H1 (cell line): ENCODE results near the gene ARHGEF4. TPM values are rescaled to one million over a fixed set of nuclear protein-coding genes. Genes with fewer than 3 reads are reported as not detected.

Experiments used
- CTCF ChIA-PET: fragments of 300-600 bp; sonication (Branson Sonifier 250); formaldehyde crosslinking; loops from one replicate; lab custom pipeline; 2021; ENCODE audit not compliant: partially characterized antibody; lab: Charles Lee
- POLR2A ChIA-PET: fragments of 300-600 bp; sonication (Branson Sonifier 250); formaldehyde crosslinking; loops from one replicate; lab custom pipeline; 2021; ENCODE audit warnings: inconsistent platforms; ENCODE audit not compliant: partially characterized antibody; lab: Charles Lee
- DNase-seq, 2 experiments: peaks; one replicate each; pipeline versions ENCODE4 v3.0.0 to v3.0.0-alpha.2; 2010 to 2022; ENCODE audit warnings: low spot score in 2 of 2, low read depth in 1 of 2, mixed read lengths in 1 of 2
- FAIRE-seq: peaks from 2 replicates; lab custom pipeline; 2011; peaks lifted over from hg19 to GRCh38; lab: Jason Lieb, UNC
- H2AFZ ChIP-seq: 2 replicates; pipeline ENCODE4 v1.8.1; 2012; ENCODE audit warnings: low read length, inconsistent platforms
- H2AK5ac ChIP-seq: 2 replicates; pipeline ENCODE4 v1.6.1; 2013; ENCODE audit warnings: low read depth, low read length
- H2BK120ac ChIP-seq: replicated peaks from 2 replicates; pipeline ENCODE3; 2013; ENCODE audit warnings: low read depth, low read length, inconsistent platforms
- H2BK12ac ChIP-seq: 2 replicates; pipeline ENCODE4 v1.6.1; 2013; ENCODE audit warnings: low read depth, low read length
- H2BK15ac ChIP-seq: 2 replicates; pipeline ENCODE4 v1.6.1; 2013; ENCODE audit warnings: low read length
- H2BK20ac ChIP-seq: 2 replicates; pipeline ENCODE4 v1.6.1; 2013; ENCODE audit warnings: low read length
- H2BK5ac ChIP-seq: 2 replicates; pipeline ENCODE4 v1.6.1; 2013; ENCODE audit warnings: low read depth, low read length
- H3K14ac ChIP-seq: 2 replicates; pipeline ENCODE4 v1.6.1; 2013; ENCODE audit warnings: inconsistent platforms; ENCODE audit not compliant: insufficient read length
- H3K18ac ChIP-seq: 2 replicates; pipeline ENCODE4 v1.6.1; 2013; ENCODE audit warnings: low read length; ENCODE audit errors: extremely low read depth
- H3K23ac ChIP-seq: 2 replicates; pipeline ENCODE4 v1.6.1; 2013; ENCODE audit warnings: inconsistent platforms; ENCODE audit not compliant: insufficient read length
- H3K23me2 ChIP-seq: 2 replicates; pipeline ENCODE4 v1.6.1; 2013; ENCODE audit warnings: low read depth, low read length
- H3K27ac ChIP-seq: 2 replicates; pipeline ENCODE4 v1.6.1; 2011; ENCODE audit warnings: low read depth, low read length, inconsistent platforms
- H3K27me3 ChIP-seq, 4 experiments: replicated peaks in 1 of 4; 1 replicate in 1 of 4; 2 replicates in 3 of 4; pipeline versions ENCODE4 v1.6.1 to v1.8.1; 2011 to 2013; ENCODE audit warnings: low read length in 3 of 4, mild to moderate bottlenecking in 3 of 4, inconsistent platforms in 2 of 4, mixed read lengths in 2 of 4, moderate library complexity in 1 of 4; ENCODE audit not compliant: control insufficient read depth in 3 of 4, insufficient read depth in 3 of 4; ENCODE audit errors: extremely low read depth in 1 of 4
- H3K36me3 ChIP-seq, 4 experiments: 2 replicates each; pipeline versions ENCODE4 v1.6.1 to v1.8.1; 2011 to 2013; ENCODE audit warnings: mild to moderate bottlenecking in 4 of 4, low read length in 3 of 4, moderate library complexity in 2 of 4, control low read depth in 1 of 4, inconsistent platforms in 1 of 4; ENCODE audit not compliant: insufficient read depth in 4 of 4, control insufficient read depth in 2 of 4
- H3K4ac ChIP-seq: replicated peaks from 2 replicates; pipeline ENCODE3; 2013; ENCODE audit warnings: low read length, low read depth, mixed read lengths, inconsistent platforms; ENCODE audit not compliant: insufficient read length
- H3K4me1 ChIP-seq, 4 experiments: replicated peaks in 1 of 4; 1 replicate in 1 of 4; 2 replicates in 3 of 4; pipeline versions ENCODE4 v1.6.1 to v1.8.1; 2011 to 2013; ENCODE audit warnings: low read length in 3 of 4, inconsistent platforms in 2 of 4, mixed read lengths in 1 of 4; ENCODE audit not compliant: insufficient read depth in 4 of 4, control insufficient read depth in 3 of 4
- H3K4me2 ChIP-seq, 2 experiments: 2 replicates each; pipeline versions ENCODE4 v1.6.1 to v1.8.1; 2011 to 2013; ENCODE audit warnings: low read depth in 2 of 2, low read length in 2 of 2, control low read depth in 1 of 2, inconsistent platforms in 1 of 2, mild to moderate bottlenecking in 1 of 2; ENCODE audit not compliant: insufficient read depth in 1 of 2
- H3K4me3 ChIP-seq, 4 experiments: fragments of 200-600, 300-600 bp in 1 of 4; sonication (generic), shearing (Covaris generic), sonication (Bioruptor Twin) in 1 of 4; 2 replicates each; pipeline versions ENCODE4 v1.5.1 to v1.8.1; 2011 to 2016; ENCODE audit warnings: low read length in 4 of 4, low read depth in 3 of 4, control low read depth in 2 of 4, inconsistent platforms in 2 of 4, mild to moderate bottlenecking in 2 of 4, mixed read lengths in 1 of 4, moderate library complexity in 1 of 4; ENCODE audit not compliant: insufficient read depth in 2 of 4; ENCODE audit errors: extremely low read depth in 1 of 4
- H3K56ac ChIP-seq: replicated peaks from 2 replicates; pipeline ENCODE3; 2013; ENCODE audit warnings: low read depth, mild to moderate bottlenecking, mixed read lengths, low read length, inconsistent platforms; ENCODE audit not compliant: insufficient read length
- H3K79me1 ChIP-seq: 2 replicates; pipeline ENCODE4 v1.6.1; 2013; ENCODE audit warnings: low read depth, low read length, control low read depth
- H3K79me2 ChIP-seq, 2 experiments: 2 replicates each; pipeline versions ENCODE4 v1.6.1 to v1.8.1; 2012 to 2013; ENCODE audit warnings: low read length in 2 of 2, mild to moderate bottlenecking in 2 of 2, inconsistent platforms in 1 of 2; ENCODE audit not compliant: insufficient read depth in 2 of 2, control insufficient read depth in 1 of 2
- H3K9ac ChIP-seq, 4 experiments: replicated peaks in 1 of 4; 1 replicate in 1 of 4; 2 replicates in 3 of 4; pipeline versions ENCODE4 v1.6.1 to v1.8.1; 2011 to 2013; ENCODE audit warnings: low read depth in 3 of 4, low read length in 3 of 4, control low read depth in 2 of 4, mild to moderate bottlenecking in 2 of 4, moderate library complexity in 2 of 4, inconsistent platforms in 1 of 4; ENCODE audit errors: extremely low read depth in 1 of 4
- H3K9me3 ChIP-seq, 2 experiments: 2 replicates each; pipeline versions ENCODE4 v1.6.1 to v1.8.1; 2012 to 2013; ENCODE audit warnings: mild to moderate bottlenecking in 2 of 2, moderate library complexity in 2 of 2, control low read depth in 1 of 2, inconsistent platforms in 1 of 2, low read depth in 1 of 2, low read length in 1 of 2, mixed read lengths in 1 of 2; ENCODE audit not compliant: insufficient read depth in 2 of 2
- H4K20me1 ChIP-seq, 2 experiments: replicated peaks in 1 of 2; 2 replicates each; pipeline versions ENCODE3 to v1.8.1; 2011 to 2013; ENCODE audit warnings: inconsistent platforms in 2 of 2, low read length in 2 of 2, mild to moderate bottlenecking in 1 of 2; ENCODE audit not compliant: insufficient read depth in 2 of 2, control insufficient read depth in 1 of 2
- H4K5ac ChIP-seq: 2 replicates; pipeline ENCODE4 v1.6.1; 2013; ENCODE audit warnings: low read length, low read depth, mixed read lengths, inconsistent platforms; ENCODE audit not compliant: insufficient read length
- H4K8ac ChIP-seq: 2 replicates; pipeline ENCODE4 v1.8.0; 2013; ENCODE audit warnings: mild to moderate bottlenecking, moderate library complexity, low read length, inconsistent platforms; ENCODE audit not compliant: insufficient read depth; ENCODE audit errors: extremely low read depth
- H4K91ac ChIP-seq: replicated peaks from 2 replicates; pipeline ENCODE3; 2013; ENCODE audit warnings: low read length, mixed read lengths, inconsistent platforms; ENCODE audit not compliant: insufficient read length
- CREB1 ChIP-seq: IDR thresholded peaks from 2 replicates; pipeline ENCODE4 v1.6.1; 2012; ENCODE audit warnings: inconsistent platforms
- CTBP2 ChIP-seq: IDR thresholded peaks from 2 replicates; pipeline ENCODE4 v1.7.0; 2011; ENCODE audit warnings: borderline replicate concordance, mild to moderate bottlenecking, moderate library complexity, mixed read lengths, low read length; ENCODE audit not compliant: insufficient read depth, insufficient read length
- FOSL1 ChIP-seq: IDR thresholded peaks from 2 replicates; pipeline ENCODE4 v1.6.1; 2011; ENCODE audit warnings: mild to moderate bottlenecking, low read depth, low read length, moderate library complexity; ENCODE audit not compliant: insufficient read depth
- KDM1A ChIP-seq: fragments of 200-600, 300-600 bp; sonication (generic); IDR thresholded peaks from 2 replicates; pipeline ENCODE4 v1.7.1; 2016; ENCODE audit warnings: mild to moderate bottlenecking, low read length, borderline replicate concordance
- MAFK ChIP-seq: IDR thresholded peaks from 2 replicates; pipeline ENCODE4 v1.6.1; 2012; ENCODE audit warnings: low read depth, mild to moderate bottlenecking, improper control_type of control experiment, low read length
- RNF2 ChIP-seq: fragments of 200-900, 300-1000 bp; sonication (generic); IDR thresholded peaks from 2 replicates; pipeline ENCODE4 v1.7.1; 2016; ENCODE audit warnings: borderline replicate concordance, low read depth, mild to moderate bottlenecking, antibody characterized with exemption, low read length; ENCODE audit not compliant: poor library complexity, severe bottlenecking; ENCODE audit errors: missing control alignments
- SAP30 ChIP-seq: fragments of 300-600 bp; sonication (generic); IDR thresholded peaks from 2 replicates; pipeline ENCODE4 v1.7.1; 2012; ENCODE audit warnings: low read length, moderate library complexity, mild to moderate bottlenecking, inconsistent platforms; ENCODE audit not compliant: insufficient read depth, insufficient replicate concordance
- WGBS, 2 experiments: shearing (Covaris generic) in 1 of 2; methylation state at CpG; one replicate each; pipeline versions ENCODE4 v1.1.6 to v1.1.7; 2013 to 2015; ENCODE audit warnings: low lambda C conversion rate in 2 of 2, mixed read lengths in 2 of 2, inconsistent platforms in 1 of 2, low coverage in 1 of 2, missing lambda C conversion rate in 1 of 2; ENCODE audit not compliant: insufficient replicate concordance in 2 of 2, insufficient coverage in 1 of 2, insufficient read length in 1 of 2; ENCODE audit errors: extremely low coverage in 1 of 2, missing lambda C conversion rate in 1 of 2; 5-methylcytosine and 5-hydroxymethylcytosine counted together
- polyA plus RNA-seq, 7 experiments: library from polyadenylated mRNA; depleted of rRNA in 3 of 7; stranded (reverse) in 5 of 7; unstranded in 2 of 7; fragments of >200 nt in 5 of 7; fragments of 200-250 nt in 2 of 7; gene quantifications; 1 replicate in 5 of 7; 2 replicates in 1 of 7; 4 replicates in 1 of 7; pipeline versions ENCODE4 v1.2.1 to v1.2.3, GENCODE V29; 2011 to 2013; ENCODE audit warnings: missing spikeins in 2 of 7, mixed read lengths in 2 of 7
- total RNA-seq: library from RNA; stranded (reverse); fragmentation: NEBNext Ultra II Directional; extraction: Animal tissue kit (Norgen Biotek cat#: 25700); gene quantifications from 2 replicates; pipeline ENCODE4 v1.2.1, GENCODE V29; 2021
- TF ChIP-seq, protein P1 (sequence below): IDR thresholded peaks from 2 replicates; pipeline ENCODE4 v1.6.1; 2011; ENCODE audit warnings: low read depth, mild to moderate bottlenecking, low read length; ENCODE audit not compliant: insufficient read depth
- TF ChIP-seq, protein P2 (sequence below): IDR thresholded peaks from 2 replicates; pipeline ENCODE4 v1.6.1; 2012; ENCODE audit warnings: inconsistent platforms

Gene ARHGEF4
- total and polyA plus RNA-seq, 2 of the 8 experiments (the other 6 are each of a cell fraction or from before 2014, with no cell fraction given): 10.6 to 14.6 TPM

DNA sequence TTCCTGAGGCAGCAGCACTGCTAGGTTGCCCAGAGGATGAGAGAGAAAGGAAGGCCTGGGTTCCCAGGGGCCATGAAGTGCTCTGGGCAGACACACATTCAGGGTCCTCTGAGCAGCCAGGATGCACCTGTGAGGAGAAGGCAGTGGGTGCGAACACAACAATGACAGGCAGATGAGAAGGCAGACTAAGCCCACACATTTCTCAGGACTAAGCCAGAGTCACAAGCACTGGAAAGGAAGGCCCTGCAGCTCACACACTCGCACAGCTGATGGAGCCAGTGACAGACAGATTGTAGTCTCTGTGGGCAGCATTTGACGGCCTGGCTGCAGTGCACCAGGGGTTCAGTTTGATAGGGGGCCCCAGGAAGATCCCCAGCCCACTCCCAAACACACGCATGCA lies 61.8 kb downstream of the ARHGEF4 start:
- 80% methylated on average over 3 of the region's 4 CpGs; no CpG with 5 or more reads in 1 of the 2 experiments for WGBS, 2 experiments
- no peaks in the 10 kb centered on the region for H3K36me3 ChIP-seq
- FAIRE-seq (no peak), DNase-seq (no peak)
- no peak overlapping the region for H3K18ac ChIP-seq
- H2BK12ac ChIP-seq: peak overlapping the region; percentile 11; the same call in 1 of the 2 replicates
- no peak overlapping the region for H3K23ac ChIP-seq
- no peak overlapping the region for H2BK15ac ChIP-seq
- H2AK5ac ChIP-seq: peak overlapping the region; percentile 3; the same call in 1 of the 2 replicates
- no peak overlapping the region for H3K14ac ChIP-seq
- no peaks in the 10 kb centered on the region; the same call in 1 of the 2 replicates for H3K79me1 ChIP-seq
- no peak overlapping the region for H3K9ac ChIP-seq
- H3K4me1 ChIP-seq: peaks cover 13 to 27% (median 17%) of the 10 kb centered on the region in 4 experiments
- peak overlapping the region; percentile 11; the same call in 1 of the 2 replicates for H2BK20ac ChIP-seq
- no peak overlapping the region; the same call in 1 of the 2 replicates for H4K8ac ChIP-seq
- H4K91ac ChIP-seq: no peak overlapping the region
- no peaks in the 10 kb centered on the region for H3K27me3 ChIP-seq
- H3K79me2 ChIP-seq: no peaks in the 10 kb centered on the region
- no peak overlapping the region for H4K5ac ChIP-seq
- no peak overlapping the region for H3K4me2 ChIP-seq
- H2BK120ac ChIP-seq: no peak overlapping the region
- H2BK5ac ChIP-seq: no peak overlapping the region
- ChIA-PET CTCF (interaction anchor here (0.7 to 1.1 kb wide), 2 partner anchors 22 to 78 kb away, joined by 4 read pairs; no protein-coding TSS in a partner anchor), POLR2A (no interaction called here)
- H3K27ac ChIP-seq: no peak overlapping the region
- no peaks in the 10 kb centered on the region; the same call in 1 of the 2 replicates for H3K23me2 ChIP-seq
- TF ChIP-seq CREB1 (no peak), CTBP2 (no peak), KDM1A (no peak), SAP30 (no peak), MAFK (no peak), FOSL1 (no peak), RNF2 (no peak)
- TF ChIP-seq, protein P1, sequence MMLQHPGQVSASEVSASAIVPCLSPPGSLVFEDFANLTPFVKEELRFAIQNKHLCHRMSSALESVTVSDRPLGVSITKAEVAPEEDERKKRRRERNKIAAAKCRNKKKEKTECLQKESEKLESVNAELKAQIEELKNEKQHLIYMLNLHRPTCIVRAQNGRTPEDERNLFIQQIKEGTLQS: no peak
- TF ChIP-seq, protein P2, sequence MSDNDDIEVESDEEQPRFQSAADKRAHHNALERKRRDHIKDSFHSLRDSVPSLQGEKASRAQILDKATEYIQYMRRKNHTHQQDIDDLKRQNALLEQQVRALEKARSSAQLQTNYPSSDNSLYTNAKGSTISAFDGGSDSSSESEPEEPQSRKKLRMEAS: no peak
- no peaks in the 10 kb centered on the region for H4K20me1 ChIP-seq
- H3K4me3 ChIP-seq: no peak overlapping the region
- no peak overlapping the region for H2AFZ ChIP-seq
- no peak overlapping the region for H3K4ac ChIP-seq
- H3K56ac ChIP-seq: no peak overlapping the region
- no peaks in the 10 kb centered on the region; a peak in 1 of 4 replicates for H3K9me3 ChIP-seq
